ENCODE measurements around the gene HILPDA.

DNA sequence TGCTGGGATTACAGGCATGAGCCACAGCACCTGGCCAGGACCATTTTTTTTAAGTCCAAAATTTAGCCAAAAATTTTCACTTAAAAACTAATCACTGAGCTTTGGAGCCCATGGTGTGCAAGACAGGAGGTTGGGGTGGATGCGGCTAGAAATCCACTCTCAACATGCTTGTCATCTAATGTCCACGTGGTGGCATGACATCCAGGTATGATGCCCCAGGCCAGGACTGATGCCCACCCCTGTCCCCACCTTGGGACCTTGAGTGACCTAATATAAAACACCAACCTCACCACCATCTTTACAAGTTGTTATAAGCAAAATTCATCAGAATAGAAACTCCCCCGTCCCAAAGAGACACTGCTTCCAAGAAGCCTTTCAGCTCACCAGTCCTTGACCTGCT lies 25.5 kb upstream of the HILPDA start:
- no peak for TF ChIP-seq BACH2 (CRISPR knock-in tag; IDR thresholded peaks at IDR 0.05; ENCODE audit: borderline replicate concordance)
- TF ChIP-seq, protein P1, sequence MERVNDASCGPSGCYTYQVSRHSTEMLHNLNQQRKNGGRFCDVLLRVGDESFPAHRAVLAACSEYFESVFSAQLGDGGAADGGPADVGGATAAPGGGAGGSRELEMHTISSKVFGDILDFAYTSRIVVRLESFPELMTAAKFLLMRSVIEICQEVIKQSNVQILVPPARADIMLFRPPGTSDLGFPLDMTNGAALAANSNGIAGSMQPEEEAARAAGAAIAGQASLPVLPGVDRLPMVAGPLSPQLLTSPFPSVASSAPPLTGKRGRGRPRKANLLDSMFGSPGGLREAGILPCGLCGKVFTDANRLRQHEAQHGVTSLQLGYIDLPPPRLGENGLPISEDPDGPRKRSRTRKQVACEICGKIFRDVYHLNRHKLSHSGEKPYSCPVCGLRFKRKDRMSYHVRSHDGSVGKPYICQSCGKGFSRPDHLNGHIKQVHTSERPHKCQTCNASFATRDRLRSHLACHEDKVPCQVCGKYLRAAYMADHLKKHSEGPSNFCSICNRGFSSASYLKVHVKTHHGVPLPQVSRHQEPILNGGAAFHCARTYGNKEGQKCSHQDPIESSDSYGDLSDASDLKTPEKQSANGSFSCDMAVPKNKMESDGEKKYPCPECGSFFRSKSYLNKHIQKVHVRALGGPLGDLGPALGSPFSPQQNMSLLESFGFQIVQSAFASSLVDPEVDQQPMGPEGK (CRISPR knock-in tag; IDR thresholded peaks at IDR 0.05; ENCODE audit: borderline replicate concordance): no peak
- TF ChIP-seq ZFP30 (CRISPR knock-in tag; IDR thresholded peaks at IDR 0.05): no peak
- no peak for TF ChIP-seq GLIS3 (CRISPR knock-in tag; IDR thresholded peaks at IDR 0.05)
- TF ChIP-seq, protein P2, sequence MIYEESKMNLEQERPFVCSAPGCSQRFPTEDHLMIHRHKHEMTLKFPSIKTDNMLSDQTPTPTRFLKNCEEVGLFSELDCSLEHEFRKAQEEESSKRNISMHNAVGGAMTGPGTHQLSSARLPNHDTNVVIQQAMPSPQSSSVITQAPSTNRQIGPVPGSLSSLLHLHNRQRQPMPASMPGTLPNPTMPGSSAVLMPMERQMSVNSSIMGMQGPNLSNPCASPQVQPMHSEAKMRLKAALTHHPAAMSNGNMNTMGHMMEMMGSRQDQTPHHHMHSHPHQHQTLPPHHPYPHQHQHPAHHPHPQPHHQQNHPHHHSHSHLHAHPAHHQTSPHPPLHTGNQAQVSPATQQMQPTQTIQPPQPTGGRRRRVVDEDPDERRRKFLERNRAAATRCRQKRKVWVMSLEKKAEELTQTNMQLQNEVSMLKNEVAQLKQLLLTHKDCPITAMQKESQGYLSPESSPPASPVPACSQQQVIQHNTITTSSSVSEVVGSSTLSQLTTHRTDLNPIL (CRISPR knock-in tag; IDR thresholded peaks at IDR 0.05; ENCODE audit: low read depth): no peak
